HG02981 (cell line): ENCODE results near the gene HEYL.

Experiments used
- ATAC-seq: cut with Tn5 transposase; IDR thresholded peaks from one replicate; pipeline ENCODE4 v1.9.1; 2021; ENCODE audit warnings: mild to moderate bottlenecking, moderate library complexity; ENCODE audit not compliant: unreplicated experiment

The HEYL gene

GRCh38 chr1:39642796-39643195, 3.4 kb upstream of the HEYL start:
- no peak for ATAC-seq

- ATAC-seq: no peak
Measured at GRCh38 chr1:39640861-39641260, 1.4 kb upstream of the HEYL start.

GRCh38 chr1:39638965-39639304, 508 bp downstream of the HEYL start:
- ATAC-seq: no peak

- no peak for ATAC-seq
Measured at GRCh38 chr1:39637361-39637760, 2.1 kb downstream of the HEYL start.

- no peak for ATAC-seq
Measured at GRCh38 chr1:39635871-39636210, 3.6 kb downstream of the HEYL start.

- no peak for ATAC-seq
Measured at GRCh38 chr1:39635205-39635870, 4.1 kb downstream of the HEYL start.

- ATAC-seq: no peak
Measured at GRCh38 chr1:39633422-39633821, 6.0 kb downstream of the HEYL start.

GRCh38 chr1:39632682-39633417, 6.6 kb downstream of the HEYL start:
- no peak for ATAC-seq

- no peak for ATAC-seq
Measured at GRCh38 chr1:39632323-39632681, 7.1 kb downstream of the HEYL start.

GRCh38 chr1:39631361-39632322, 7.8 kb downstream of the HEYL start:
- no peak for ATAC-seq

GRCh38 chr1:39628807-39629350, 10.6 kb downstream of the HEYL start:
- ATAC-seq: no peak

- ATAC-seq: no peak
Measured at GRCh38 chr1:39626646-39627045, 12.8 kb downstream of the HEYL start.

- no peak for ATAC-seq
Measured at GRCh38 chr1:39625462-39626273, 13.8 kb downstream of the HEYL start.

- ATAC-seq: no peak
Measured at GRCh38 chr1:39625009-39625408, 14.4 kb downstream of the HEYL start.

- ATAC-seq: no peak
Measured at GRCh38 chr1:39623053-39623452, 16.4 kb downstream of the HEYL start.

- ATAC-seq: no peak
Measured at GRCh38 chr1:39622427-39622826, 17.0 kb downstream of the HEYL start.

GRCh38 chr1:39620659-39621165, 18.7 kb downstream of the HEYL start:
- no peak for ATAC-seq

- ATAC-seq: no peak
Measured at GRCh38 chr1:39617488-39618049, 21.9 kb downstream of the HEYL start.

GRCh38 chr1:39615086-39615673, 24.3 kb downstream of the HEYL start:
- ATAC-seq: no peak

- ATAC-seq: no peak
Measured at GRCh38 chr1:39614488-39614887, 25.0 kb downstream of the HEYL start.
